Prostate gland (tissue), 2 donors: ENCODE data around the gene ENTPD8.

Experiments used
- CTCF ChIP-seq, 4 experiments: fragments of 200-600 bp in 2 of 4; fragments of 450-650 bp in 2 of 4; sonication (generic) in 2 of 4; IDR thresholded peaks; 1 replicate in 3 of 4; 2 replicates in 1 of 4; pipeline ENCODE4 v1.5.1; 2016 to 2019; ENCODE audit warnings: antibody characterized with exemption in 4 of 4, mild to moderate bottlenecking in 2 of 4, moderate library complexity in 2 of 4
- POLR2A ChIP-seq: fragments of 450-650 bp; IDR thresholded peaks from one replicate; pipeline ENCODE4 v1.6.1; 2016; ENCODE audit warnings: antibody characterized with exemption, mild to moderate bottlenecking

GRCh38 chr9:137390553-137391410, 50.4 kb downstream of the ENTPD8 start:
- TF ChIP-seq CTCF (IDR thresholded peaks at IDR 0.05) = no peak
- TF ChIP-seq POLR2A = no peak
